Measurements from ENCODE around the gene FPR2.
"Not testable (repeated sequence)": the region's sequence is repeated elsewhere in the genome, so short reads cannot be mapped to it uniquely, and the experiment has no call there.

Gene FPR2

GRCh38 chr19:51739466-51740213 lies 21.3 kb upstream of the FPR2 start:
- no peak for DNase-seq (ENCODE audit: extremely low read depth in 1 of 2, low read depth in 1 of 2)

GRCh38 chr19:51740356-51740755 lies 20.6 kb upstream of the FPR2 start:
- DNase-seq (ENCODE audit: extremely low read depth in 1 of 2, low read depth in 1 of 2), result no peak

- no peak for DNase-seq (ENCODE audit: extremely low read depth in 1 of 2, low read depth in 1 of 2)
These were observed 18.2 kb upstream of the FPR2 start for GRCh38 chr19:51742789-51743188.

GRCh38 chr19:51743405-51743804 lies 17.6 kb upstream of the FPR2 start:
- DNase-seq (ENCODE audit: extremely low read depth in 1 of 2, low read depth in 1 of 2), result no peak

GRCh38 chr19:51746731-51747130 lies 14.2 kb upstream of the FPR2 start:
- DNase-seq (ENCODE audit: extremely low read depth in 1 of 2, low read depth in 1 of 2), result no peak

GRCh38 chr19:51749979-51750378 lies 11.0 kb upstream of the FPR2 start:
- no peak for DNase-seq (ENCODE audit: extremely low read depth in 1 of 2, low read depth in 1 of 2)

- DNase-seq (ENCODE audit: extremely low read depth in 1 of 2, low read depth in 1 of 2), result no peak
These were observed 10.4 kb upstream of the FPR2 start for GRCh38 chr19:51750400-51751094.

- DNase-seq (ENCODE audit: extremely low read depth in 1 of 2, low read depth in 1 of 2), result no peak
These were observed 9.3 kb upstream of the FPR2 start, which contains the start of gene FPR1 for GRCh38 chr19:51751655-51752054. FPR1 (minus strand) TSS chr19:51751878; CDS start chr19:51746994, 4,884 bp downstream.

GRCh38 chr19:51754109-51754508 lies 6.9 kb upstream of the FPR2 start:
- no peak for DNase-seq (ENCODE audit: extremely low read depth in 1 of 2, low read depth in 1 of 2)

- no peak for DNase-seq (ENCODE audit: extremely low read depth in 1 of 2, low read depth in 1 of 2)
These were observed 6.2 kb upstream of the FPR2 start for GRCh38 chr19:51754770-51755169.

- no peak for DNase-seq (ENCODE audit: extremely low read depth in 1 of 2, low read depth in 1 of 2)
These were observed 5.4 kb upstream of the FPR2 start for GRCh38 chr19:51755571-51755970.

GRCh38 chr19:51761696-51762095 lies 716 bp downstream of the FPR2 start:
- DNase-seq (ENCODE audit: extremely low read depth in 1 of 2, low read depth in 1 of 2), result no peak

GRCh38 chr19:51765086-51765485 lies 4.1 kb downstream of the FPR2 start:
- no peak for DNase-seq (ENCODE audit: extremely low read depth in 1 of 2, low read depth in 1 of 2)

- no peak for DNase-seq (ENCODE audit: extremely low read depth in 1 of 2, low read depth in 1 of 2)
These were observed 5.5 kb downstream of the FPR2 start for GRCh38 chr19:51766461-51766860.

- DNase-seq (ENCODE audit: extremely low read depth in 1 of 2, low read depth in 1 of 2), result no peak
These were observed 10.6 kb downstream of the FPR2 start for GRCh38 chr19:51771376-51772130.

- no peak for DNase-seq (ENCODE audit: extremely low read depth in 1 of 2, low read depth in 1 of 2)
These were observed 12.0 kb downstream of the FPR2 start for GRCh38 chr19:51772977-51773376.

GRCh38 chr19:51776561-51776960 lies 15.6 kb downstream of the FPR2 start:
- DNase-seq (ENCODE audit: extremely low read depth in 1 of 2, low read depth in 1 of 2), result not testable (repeated sequence)

- peak in 1 of 2 donors; percentile 1 for DNase-seq (ENCODE audit: extremely low read depth in 1 of 2, low read depth in 1 of 2)
These were observed 16.8 kb downstream of the FPR2 start for GRCh38 chr19:51777570-51778462.

GRCh38 chr19:51779181-51779580 lies 18.2 kb downstream of the FPR2 start:
- no peak for DNase-seq (ENCODE audit: extremely low read depth in 1 of 2, low read depth in 1 of 2)

- no peak for DNase-seq (ENCODE audit: extremely low read depth in 1 of 2, low read depth in 1 of 2)
These were observed 18.7 kb downstream of the FPR2 start for GRCh38 chr19:51779703-51780102.

- DNase-seq (ENCODE audit: extremely low read depth in 1 of 2, low read depth in 1 of 2), result no peak
These were observed 19.3 kb downstream of the FPR2 start for GRCh38 chr19:51780270-51780669.

Measured in activated CD8-positive, alpha-beta memory T cell treated with anti-CD3 and anti-CD28 coated beads for 1 hour (primary cell).